ENCODE data around the gene GADD45G. TPM values are rescaled to one million over a fixed set of nuclear protein-coding genes. Genes with fewer than 3 reads are reported as not detected.

GADD45G gene
- total RNA-seq, 1 experiment from 2014 or later = 7.7 TPM

DNA sequence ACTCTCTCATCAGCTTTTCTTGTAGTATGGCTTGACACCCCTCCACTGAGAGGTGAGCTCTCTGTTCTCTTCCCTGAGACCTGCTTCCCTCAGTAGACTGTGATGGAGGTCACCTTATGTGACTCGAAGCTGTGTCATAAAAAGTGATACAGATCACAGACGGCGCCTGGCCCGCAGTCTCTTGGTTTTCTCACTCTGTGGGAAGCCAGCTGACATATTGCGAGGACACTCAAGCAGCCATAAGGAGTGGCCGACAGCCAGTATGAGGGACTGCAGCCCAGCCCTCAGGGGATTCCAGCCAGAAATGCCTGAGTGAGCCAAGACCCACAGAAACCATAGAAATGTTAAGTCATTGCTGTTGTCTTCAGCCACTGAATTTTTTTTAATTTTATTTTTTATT lies 38.0 kb downstream of the GADD45G start:
- no peaks in the 10 kb centered on the region for H3K79me2 ChIP-seq (ENCODE audit: insufficient read depth, low read length)
- H3K18ac ChIP-seq (ENCODE audit: insufficient read length, low read depth, low read length) = no peak overlapping the region
- Mint-ChIP-seq H3K9me3 (no peaks in the 10 kb centered on the region), H3K4me3 (no peak overlapping the region), H3K36me3 (ENCODE audit: insufficient read depth in 1 of 3, low read depth in 3 of 3) (no peaks in the 10 kb centered on the region), H3K27ac (no peak overlapping the region), H3K4me1 (peaks cover 11 to 18% of the 10 kb centered on the region in 2 experiments), H3K27me3 (ENCODE audit: low read depth) (peaks cover 10% of the 10 kb centered on the region)
- no peak overlapping the region for H3K56ac ChIP-seq (ENCODE audit: insufficient read length, low read depth, low read length)
- H3K4me2 ChIP-seq (ENCODE audit: insufficient read depth, insufficient read length, low read length) = no peak overlapping the region
- no peak for DNase-seq
- H3K9me3 ChIP-seq (ENCODE audit: control insufficient read depth, low read depth, low read length) = no peaks in the 10 kb centered on the region
- no peak overlapping the region for H2BK12ac ChIP-seq (ENCODE audit: insufficient read length, low read depth, low read length)
- H3K9ac ChIP-seq (ENCODE audit: extremely low read depth, insufficient read length, low read length) = no peak overlapping the region
- no peak overlapping the region for H4K5ac ChIP-seq (ENCODE audit: insufficient read length, low read depth, low read length)
- no CpG with 5 or more reads among the region's 6 CpGs for WGBS (ENCODE audit: extremely low coverage, insufficient read length, low lambda C conversion rate)
- no peak overlapping the region for H2BK120ac ChIP-seq (ENCODE audit: low read depth, low read length, poor library complexity, severe bottlenecking)
- H2AK5ac ChIP-seq (ENCODE audit: insufficient read length, low read length) = no peak overlapping the region
- H3K23ac ChIP-seq (ENCODE audit: insufficient read length, low read depth, low read length) = no peak overlapping the region
- no peak overlapping the region for H3K14ac ChIP-seq (ENCODE audit: insufficient read depth, low read length)
- no peak overlapping the region for H2AFZ ChIP-seq (ENCODE audit: low read length)
- no peaks in the 10 kb centered on the region for H4K20me1 ChIP-seq (ENCODE audit: control insufficient read depth, insufficient read depth, insufficient read length)
- no peak overlapping the region for H4K91ac ChIP-seq (ENCODE audit: insufficient read length, low read depth, low read length)
- no peaks in the 10 kb centered on the region for H3K23me2 ChIP-seq (ENCODE audit: insufficient read length, low read depth, low read length, poor library complexity, severe bottlenecking)
- H2BK20ac ChIP-seq (ENCODE audit: low read depth, low read length, poor library complexity, severe bottlenecking) = no peak overlapping the region
- no peak overlapping the region for H4K8ac ChIP-seq (replicated peaks; ENCODE audit: insufficient read length, low read depth, low read length)
- H3K27me3 ChIP-seq (ENCODE audit: insufficient read depth, low read length) = no peaks in the 10 kb centered on the region
- TF ChIP-seq, protein P1, sequence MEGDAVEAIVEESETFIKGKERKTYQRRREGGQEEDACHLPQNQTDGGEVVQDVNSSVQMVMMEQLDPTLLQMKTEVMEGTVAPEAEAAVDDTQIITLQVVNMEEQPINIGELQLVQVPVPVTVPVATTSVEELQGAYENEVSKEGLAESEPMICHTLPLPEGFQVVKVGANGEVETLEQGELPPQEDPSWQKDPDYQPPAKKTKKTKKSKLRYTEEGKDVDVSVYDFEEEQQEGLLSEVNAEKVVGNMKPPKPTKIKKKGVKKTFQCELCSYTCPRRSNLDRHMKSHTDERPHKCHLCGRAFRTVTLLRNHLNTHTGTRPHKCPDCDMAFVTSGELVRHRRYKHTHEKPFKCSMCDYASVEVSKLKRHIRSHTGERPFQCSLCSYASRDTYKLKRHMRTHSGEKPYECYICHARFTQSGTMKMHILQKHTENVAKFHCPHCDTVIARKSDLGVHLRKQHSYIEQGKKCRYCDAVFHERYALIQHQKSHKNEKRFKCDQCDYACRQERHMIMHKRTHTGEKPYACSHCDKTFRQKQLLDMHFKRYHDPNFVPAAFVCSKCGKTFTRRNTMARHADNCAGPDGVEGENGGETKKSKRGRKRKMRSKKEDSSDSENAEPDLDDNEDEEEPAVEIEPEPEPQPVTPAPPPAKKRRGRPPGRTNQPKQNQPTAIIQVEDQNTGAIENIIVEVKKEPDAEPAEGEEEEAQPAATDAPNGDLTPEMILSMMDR (conservative IDR thresholded peaks at IDR 0.05) = no peak
- H3T11ph ChIP-seq (ENCODE audit: low read length) = no peak overlapping the region
- H3K79me1 ChIP-seq (ENCODE audit: insufficient read depth, low read depth, low read length, poor library complexity, severe bottlenecking) = no peaks in the 10 kb centered on the region
- no peak overlapping the region for H2BK15ac ChIP-seq (ENCODE audit: low read depth, low read length)
- no peak overlapping the region for H3K27ac ChIP-seq (ENCODE audit: insufficient read length, low read depth, low read length)
- H3K4me1 ChIP-seq (ENCODE audit: insufficient read depth, low read length) = no peaks in the 10 kb centered on the region
- H2BK5ac ChIP-seq (ENCODE audit: insufficient read length, low read length) = no peak overlapping the region
- no peak overlapping the region for H3K4ac ChIP-seq (ENCODE audit: low read depth, low read length)
